Tibial artery (tissue), 4 donors: ENCODE measurements around the gene MOXD1.

Experiments used
- DNase-seq, 2 donors: peaks; one replicate each; pipeline ENCODE4 v3.0.0-alpha.2; 2019
- H3K27ac ChIP-seq, 2 donors: fragments of 200-600 bp; sonication (generic) in 1 of 2; 1 replicate in 1 of 2; 2 replicates in 1 of 2; pipeline ENCODE4 v1.5.1; 2018 to 2019; ENCODE audit warnings: mild to moderate bottlenecking in 1 of 2
- H3K27me3 ChIP-seq, 2 donors: fragments of 200-600 bp; sonication (generic) in 1 of 2; one replicate each; pipeline versions ENCODE4 v1.5.1 to v1.6.0; 2016 to 2019
- H3K36me3 ChIP-seq, 3 donors: fragments of 200-600 bp; sonication (generic) in 2 of 3; one replicate each; pipeline ENCODE4 v1.5.1; 2016 to 2019; ENCODE audit warnings: mild to moderate bottlenecking in 2 of 3
- H3K4me1 ChIP-seq, 4 donors: fragments of 200-600 bp; sonication (generic) in 2 of 4; 1 replicate in 3 of 4; 2 replicates in 1 of 4; pipeline ENCODE4 v1.5.1; 2016 to 2019
- H3K4me3 ChIP-seq, 2 donors: fragments of 200-600 bp; sonication (generic) in 1 of 2; 1 replicate in 1 of 2; 2 replicates in 1 of 2; pipeline ENCODE4 v1.5.1; 2018 to 2019; ENCODE audit warnings: mild to moderate bottlenecking in 2 of 2
- H3K9me3 ChIP-seq, 3 donors: fragments of 200-600 bp; sonication (generic) in 1 of 3; one replicate each; pipeline ENCODE4 v1.5.1; 2016 to 2019
- CTCF ChIP-seq, 2 experiments: fragments of 200-600 bp in 1 of 2; fragments of 450-650 bp in 1 of 2; IDR thresholded peaks; one replicate each; pipeline ENCODE4 v1.5.1; 2017 to 2019; ENCODE audit warnings: antibody characterized with exemption in 2 of 2, mild to moderate bottlenecking in 1 of 2, moderate library complexity in 1 of 2
- intact Hi-C: fragments of 100-400 bp; cut with DNase I; formaldehyde crosslinking; loops from one replicate; pipeline ENCODE4 v1.15.0; 2023; ENCODE audit warnings: low total_unique reads

The MOXD1 gene

GRCh38 chr6:132405143-132405915, 4.1 kb upstream of the MOXD1 start:
- no peak overlapping the region for H3K27ac ChIP-seq
- intact Hi-C loops = no loop called here
- no peak for DNase-seq
- TF ChIP-seq CTCF (IDR thresholded peaks at IDR 0.05) = no peak
- peaks cover 0 to 23% (median 11%) of the 10 kb centered on the region in 4 donors for H3K4me1 ChIP-seq
- no peaks in the 10 kb centered on the region for H3K36me3 ChIP-seq
- no peaks in the 10 kb centered on the region for H3K9me3 ChIP-seq
- peaks cover 0 to 20% of the 10 kb centered on the region in 2 donors for H3K27me3 ChIP-seq
- no peak overlapping the region for H3K4me3 ChIP-seq

DNA sequence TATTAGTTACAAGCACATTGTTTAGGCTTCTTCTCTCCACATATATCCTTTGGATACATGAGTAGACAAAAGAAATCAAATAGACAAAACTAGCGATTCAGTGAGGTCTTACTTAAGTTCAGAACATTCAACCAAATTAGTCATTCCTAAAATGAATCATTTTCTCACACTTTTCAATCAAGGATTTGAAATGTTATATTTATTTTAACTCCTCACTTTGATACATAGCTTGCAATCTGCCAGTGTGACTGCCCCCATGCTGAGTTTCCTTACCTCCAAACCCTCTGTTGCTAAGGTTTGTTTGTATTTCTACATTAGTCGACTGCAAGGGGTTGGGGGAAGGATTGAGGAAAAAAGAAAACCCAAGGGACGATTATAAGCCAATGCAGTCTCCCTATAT, 3.5 kb upstream of the MOXD1 start:
- Histone ChIP-seq H3K36me3 (no peaks in the 10 kb centered on the region), H3K9me3 (no peaks in the 10 kb centered on the region), H3K27ac (no peak overlapping the region), H3K27me3 (peaks cover 0 to 20% of the 10 kb centered on the region in 2 donors), H3K4me1 (peaks cover 0 to 23% (median 11%) of the 10 kb centered on the region in 4 donors), H3K4me3 (no peak overlapping the region)
- intact Hi-C loops = no loop called here
- no peak for TF ChIP-seq CTCF (IDR thresholded peaks at IDR 0.05)
- no peak for DNase-seq

- H3K4me1 ChIP-seq = peaks cover 0 to 23% (median 11%) of the 10 kb centered on the region in 4 donors
- no peaks in the 10 kb centered on the region for H3K9me3 ChIP-seq
- no peak overlapping the region for H3K4me3 ChIP-seq
- H3K36me3 ChIP-seq = no peaks in the 10 kb centered on the region
- no peak for TF ChIP-seq CTCF (IDR thresholded peaks at IDR 0.05)
- peaks cover 0 to 20% of the 10 kb centered on the region in 2 donors for H3K27me3 ChIP-seq
- no peak overlapping the region for H3K27ac ChIP-seq
- no peak for DNase-seq
- intact Hi-C loops = no loop called here
These were observed 3.1 kb upstream of the MOXD1 start for GRCh38 chr6:132404330-132404729.

DNA sequence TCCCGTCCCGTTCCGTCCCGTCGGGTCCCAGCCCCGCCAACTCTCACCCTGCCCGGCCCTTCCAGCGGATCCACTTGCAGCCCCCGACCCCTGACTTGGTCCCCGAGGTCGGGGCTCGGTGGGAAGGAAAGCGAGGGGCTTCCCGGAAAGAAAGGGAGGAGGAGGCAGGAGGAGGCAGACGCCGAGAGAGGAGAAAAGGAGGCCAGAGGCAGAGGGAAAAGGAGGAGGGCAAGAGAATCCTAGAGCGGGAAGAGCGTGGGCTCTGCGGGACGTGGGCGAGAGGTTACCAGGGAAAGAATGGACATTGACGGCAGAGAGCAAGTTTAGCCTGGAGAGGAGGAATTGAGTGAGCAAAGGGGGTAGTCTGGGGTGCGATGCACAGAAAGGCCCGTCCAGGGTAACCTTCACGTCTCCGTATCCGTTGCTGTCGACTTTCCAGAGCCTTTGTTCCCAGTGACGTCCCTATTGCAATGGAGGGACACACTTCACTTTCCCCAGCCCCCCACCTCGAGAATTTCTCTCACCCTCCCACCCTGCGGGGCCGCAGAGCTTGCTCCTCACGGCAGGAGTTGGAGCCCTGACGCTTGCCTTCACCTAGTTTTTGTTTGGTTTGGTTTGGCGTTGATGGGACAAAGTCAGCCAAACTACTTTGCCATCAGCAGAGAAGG, 477 bp upstream of the MOXD1 start:
- intact Hi-C loops = no loop called here
- H3K27me3 ChIP-seq = peaks cover 0 to 20% of the 10 kb centered on the region in 2 donors
- peaks cover 0 to 23% (median 11%) of the 10 kb centered on the region in 4 donors for H3K4me1 ChIP-seq
- no peak for DNase-seq
- peak overlapping the region; percentile 51 to 61 for H3K4me3 ChIP-seq
- TF ChIP-seq CTCF (IDR thresholded peaks at IDR 0.05) = no peak
- no peaks in the 10 kb centered on the region for H3K36me3 ChIP-seq
- H3K9me3 ChIP-seq = no peaks in the 10 kb centered on the region
- H3K27ac ChIP-seq = no peak overlapping the region

- intact Hi-C loops = no loop called here
- peak overlapping the region; percentile 51 to 61 for H3K4me3 ChIP-seq
- DNase-seq = no peak
- H3K27me3 ChIP-seq = peaks cover 0 to 20% of the 10 kb centered on the region in 2 donors
- H3K36me3 ChIP-seq = no peaks in the 10 kb centered on the region
- peaks cover 0 to 22% (median 11%) of the 10 kb centered on the region in 4 donors for H3K4me1 ChIP-seq
- H3K9me3 ChIP-seq = peaks cover 0 to 3% (median under 1%) of the 10 kb centered on the region in 3 donors
- H3K27ac ChIP-seq = no peak overlapping the region
- TF ChIP-seq CTCF (IDR thresholded peaks at IDR 0.05) = no peak
These were observed 756 bp downstream of the MOXD1 start for GRCh38 chr6:132400555-132400882.
